ENCODE data around the gene DMAC1.

The DMAC1 gene

DNA sequence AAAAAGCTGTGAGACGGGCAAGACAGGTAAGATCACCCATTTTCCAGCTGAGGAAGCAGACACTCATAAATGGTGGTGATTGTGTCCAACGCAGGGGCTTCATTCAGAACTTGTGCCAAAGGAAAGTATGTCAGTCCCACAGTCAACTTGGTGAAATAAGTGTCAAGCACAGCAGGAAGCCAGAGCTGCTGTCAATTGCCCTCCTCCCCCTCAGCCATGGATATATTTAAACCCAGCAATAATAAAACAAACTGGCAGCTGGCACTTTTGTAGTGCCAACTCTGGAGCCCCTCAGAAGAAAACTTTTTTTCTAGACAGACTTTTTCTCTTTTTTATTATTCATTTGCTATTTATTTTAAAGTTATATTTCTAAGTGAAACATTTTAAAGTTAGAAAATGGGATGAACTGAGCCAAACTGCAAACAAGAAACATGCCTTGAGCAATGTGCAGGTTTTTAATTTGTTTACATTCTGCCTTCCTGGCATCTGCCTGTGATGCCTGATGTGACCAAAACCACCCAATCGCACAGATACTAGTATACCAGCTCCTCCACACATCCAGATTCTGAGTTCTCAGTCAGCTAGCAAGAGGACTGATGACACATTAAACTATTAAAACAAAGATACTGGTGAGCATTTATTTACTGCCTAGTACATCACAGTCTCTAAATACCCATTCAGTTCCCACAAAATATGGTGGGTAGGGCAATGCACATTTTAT is 17.0 kb downstream of the DMAC1 start:
- DNase-seq (ENCODE audit: low spot score) = no peak

DNA sequence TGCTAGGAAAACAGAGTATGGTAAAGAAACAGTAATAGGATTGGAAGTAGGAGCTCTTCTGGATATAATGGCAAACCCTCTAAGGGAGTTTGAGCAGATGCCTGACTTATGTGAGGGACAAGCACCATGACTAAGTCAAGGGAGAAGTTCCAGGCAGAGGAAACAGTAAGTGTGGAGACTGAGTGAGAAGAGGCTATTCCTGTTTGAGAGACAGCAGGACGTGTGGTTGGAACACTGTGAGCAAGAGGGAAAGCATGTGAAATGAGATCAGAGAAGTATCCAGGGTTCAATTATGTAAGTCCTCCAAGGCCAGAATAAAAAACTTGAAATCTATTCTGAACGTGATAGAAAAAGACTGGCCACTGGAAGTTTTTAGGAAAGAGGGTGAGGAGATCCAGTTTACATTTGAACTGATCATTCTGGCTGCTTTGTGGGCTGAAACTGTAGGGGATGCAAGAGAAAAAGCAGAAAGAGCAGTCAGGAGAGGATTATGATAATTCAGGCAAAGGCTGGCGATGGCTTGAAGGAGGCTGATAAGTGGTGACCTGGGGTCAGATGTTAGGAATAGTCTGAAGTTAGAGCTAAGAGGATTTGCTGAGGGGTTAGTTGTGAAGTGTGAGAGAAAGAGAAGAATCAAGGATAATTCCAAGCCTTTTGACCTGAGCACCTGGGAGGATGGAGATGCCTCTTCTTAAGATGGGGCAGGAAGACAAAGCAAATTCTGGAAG is 19.2 kb downstream of the DMAC1 start:
- DNase-seq (ENCODE audit: low spot score) = no peak

DNA sequence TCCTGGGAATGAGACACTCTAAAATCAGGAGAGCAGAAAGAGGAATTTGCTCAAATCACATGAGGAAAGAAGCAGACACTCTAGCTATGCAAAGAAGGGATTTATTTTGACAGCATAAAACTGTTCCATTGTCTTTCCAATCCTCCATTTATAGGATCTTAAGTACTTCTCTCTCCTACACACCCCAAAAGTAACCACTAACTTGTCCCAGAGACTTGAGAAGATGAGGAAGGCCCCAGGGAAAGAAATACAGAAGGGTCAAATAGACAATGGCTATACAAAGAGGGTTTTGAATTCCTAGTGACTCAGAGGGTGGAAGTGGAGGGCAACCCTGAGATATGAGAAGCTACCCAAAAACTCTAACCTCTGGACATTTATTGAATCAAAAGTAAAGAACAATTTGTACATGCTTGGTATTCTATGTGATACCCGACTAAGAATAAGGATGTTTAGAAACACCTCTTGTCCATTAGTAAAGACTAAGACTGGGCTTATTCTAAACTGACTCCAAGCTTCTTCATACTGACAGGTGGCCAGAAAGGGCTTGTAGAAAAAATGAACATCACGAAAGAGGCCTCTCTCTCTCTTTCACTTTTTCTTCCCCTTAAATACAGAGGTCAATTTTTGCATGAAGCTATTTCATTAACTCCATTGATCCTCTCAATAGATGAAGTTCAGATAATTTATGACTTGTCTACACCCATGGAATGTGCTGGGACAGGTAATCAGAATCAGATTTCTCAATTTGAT is 20.6 kb downstream of the DMAC1 start:
- DNase-seq (ENCODE audit: low spot score) = no peak

DNA sequence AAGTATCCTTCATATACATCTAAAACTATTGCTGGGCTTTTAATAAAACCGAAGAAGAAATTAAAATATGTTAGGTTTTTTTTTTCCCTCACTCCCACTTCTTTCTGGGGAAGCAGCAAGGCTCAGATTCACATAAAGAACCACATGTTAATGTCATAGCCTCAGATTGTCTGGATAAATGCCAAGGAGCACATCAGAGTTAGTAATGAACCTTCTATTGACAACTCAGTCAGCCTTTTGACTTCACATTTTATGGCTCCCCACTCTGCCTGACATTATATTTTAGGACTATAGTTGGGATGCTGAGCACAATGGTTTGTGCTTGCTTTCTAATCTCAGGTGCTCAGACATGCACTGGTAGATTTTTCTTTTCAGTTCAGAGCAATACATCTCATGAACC is 21.8 kb downstream of the DMAC1 start:
- DNase-seq (ENCODE audit: low spot score) = no peak

DNA sequence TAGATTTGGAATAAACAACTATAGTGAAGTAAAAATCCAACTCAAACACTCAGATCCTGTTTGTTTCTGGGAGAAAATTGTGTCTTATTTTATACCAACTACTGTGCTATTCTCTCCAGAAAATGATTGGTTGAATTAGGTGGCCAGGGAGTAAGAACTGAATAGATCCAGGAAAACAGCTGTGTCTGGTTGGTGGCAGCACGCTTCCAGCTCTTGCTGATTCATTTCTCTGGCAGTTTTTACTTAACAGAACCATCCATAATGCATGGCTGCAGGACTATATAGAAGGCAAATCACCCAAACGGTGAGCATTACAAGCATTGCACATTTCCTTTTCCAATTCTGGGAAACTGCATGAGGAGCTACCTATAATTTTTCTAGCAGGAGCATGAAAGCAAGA is 29.5 kb downstream of the DMAC1 start:
- no peak for DNase-seq (ENCODE audit: low spot score)

DNA sequence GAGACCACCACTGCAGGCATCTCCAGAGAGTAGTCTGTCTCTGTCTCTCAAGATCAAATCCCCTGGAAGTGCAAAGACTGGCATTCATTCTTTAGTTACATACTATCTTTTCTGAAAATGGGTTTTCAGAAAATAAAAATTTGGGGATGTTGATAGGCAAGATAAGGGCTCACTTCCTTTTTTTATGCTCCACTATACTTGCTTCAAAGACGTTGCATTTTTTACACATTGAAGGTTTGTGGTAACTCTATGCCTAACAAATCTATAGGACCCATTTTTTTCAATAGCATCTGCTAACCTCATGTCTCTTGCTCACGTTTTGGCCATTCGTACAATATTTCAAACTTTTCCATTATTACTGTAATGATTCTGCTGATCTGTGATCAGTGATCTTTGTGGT is 37.0 kb downstream of the DMAC1 start:
- no peak for DNase-seq (ENCODE audit: low spot score)

DNA sequence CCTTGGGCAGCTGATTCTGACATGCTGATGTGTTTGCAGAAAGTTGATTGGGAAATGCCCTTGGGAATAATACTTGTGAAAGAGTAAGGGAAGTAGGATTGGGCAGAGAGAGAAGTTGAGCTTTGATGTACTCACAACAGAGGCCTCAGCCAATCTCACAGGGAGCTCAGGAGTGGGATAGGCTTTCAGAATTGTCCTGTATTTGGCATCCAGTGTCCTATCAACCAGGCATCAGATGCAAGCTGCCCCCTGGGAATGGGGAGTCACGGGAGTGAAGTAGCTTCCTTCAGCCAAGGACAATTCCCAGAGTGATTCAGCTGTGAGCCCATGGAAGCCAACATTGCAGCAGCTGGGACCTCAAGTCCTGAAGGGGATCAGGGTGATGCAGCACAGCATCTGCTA is 39.6 kb downstream of the DMAC1 start:
- peak; percentile 50 for DNase-seq (ENCODE audit: low spot score)

DNA sequence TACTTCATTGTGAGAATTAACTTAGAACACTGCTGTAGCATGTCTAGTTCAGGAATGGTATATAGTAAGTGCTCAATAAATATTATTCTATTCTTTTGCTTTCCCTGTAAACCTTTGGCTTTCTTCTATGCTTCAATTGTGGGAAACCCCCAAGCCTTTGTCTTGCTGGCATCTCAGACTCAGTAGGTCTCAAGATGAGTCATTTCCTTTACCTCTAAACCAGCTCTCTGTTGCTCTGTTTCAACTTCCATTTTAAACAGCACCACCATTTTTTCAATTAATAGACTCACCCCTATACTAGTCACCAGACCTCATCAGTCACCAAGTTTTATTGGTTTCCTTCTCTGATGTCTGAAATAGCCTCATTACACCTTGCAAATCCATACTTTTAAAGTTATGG is 43.5 kb downstream of the DMAC1 start:
- DNase-seq (ENCODE audit: low spot score) = no peak

DNA sequence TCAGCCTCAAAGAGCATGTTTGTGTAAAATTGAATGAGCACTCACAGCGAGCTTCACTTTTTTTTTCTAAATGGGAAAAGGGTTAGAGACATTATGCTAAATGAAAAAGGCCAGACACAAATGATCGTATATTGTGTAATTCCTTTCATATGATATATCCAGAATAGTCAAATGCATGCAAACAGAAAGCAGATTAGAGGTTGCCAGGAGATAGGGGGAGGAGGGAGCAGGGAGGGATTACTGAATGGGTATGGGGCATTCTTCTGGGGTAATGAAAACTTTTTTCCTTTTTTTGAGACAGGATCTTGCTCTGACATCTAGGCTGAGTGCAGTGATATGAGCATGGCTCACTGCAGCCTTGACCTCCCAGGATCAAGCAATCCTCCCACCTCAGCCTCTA is 47.1 kb downstream of the DMAC1 start:
- no peak for DNase-seq (ENCODE audit: low spot score)
